ACHN (cell line): Measurements from ENCODE around the gene TMEM87B.
"Not testable (repeated sequence)": the region's sequence is repeated elsewhere in the genome, so short reads cannot be mapped to it uniquely, and the experiment has no call there.

Source experiments
- DNase-seq: peaks from one replicate; pipeline ENCODE4 v3.0.0-alpha.2; 2015
- in situ Hi-C: cut with HindIII; loops from 2 replicates; pipeline ENCODE4 v1.10.0; 2017; ENCODE audit warnings: low sequenced_read_pairs, low pct_ligation_motif_present, low pct_unique_long_range_greater_than_20kb

The TMEM87B gene

GRCh38 chr2:112092286-112093041, 37.4 kb downstream of the TMEM87B start:
- DNase-seq = peak; percentile 46

GRCh38 chr2:112093216-112093615, 38.1 kb downstream of the TMEM87B start:
- DNase-seq = no peak

More at GRCh38 chr2:112092286-112093041, 37.4 kb downstream of the TMEM87B start:
- in situ Hi-C loops = no loop called here

GRCh38 chr2:112095681-112096080, 40.6 kb downstream of the TMEM87B start:
- DNase-seq = no peak
- in situ Hi-C loops = no loop called here

More at GRCh38 chr2:112093216-112093615, 38.1 kb downstream of the TMEM87B start:
- in situ Hi-C loops = no loop called here

GRCh38 chr2:112096098-112096497, 41.0 kb downstream of the TMEM87B start:
- in situ Hi-C loops = no loop called here
- no peak for DNase-seq

GRCh38 chr2:112108178-112108832, 53.2 kb downstream of the TMEM87B start:
- DNase-seq = no peak
- in situ Hi-C loops = no loop called here

GRCh38 chr2:112109278-112109677, 54.2 kb downstream of the TMEM87B start:
- in situ Hi-C loops = no loop called here
- DNase-seq = no peak

- in situ Hi-C loops = no loop called here
- DNase-seq = no peak
Observed at GRCh38 chr2:112110966-112111365, 55.9 kb downstream of the TMEM87B start.

- DNase-seq, in situ Hi-C loops: not testable (repeated sequence)
Observed at GRCh38 chr2:112113354-112113753, 58.3 kb downstream of the TMEM87B start.

GRCh38 chr2:112118148-112118547, 63.1 kb downstream of the TMEM87B start:
- no peak for DNase-seq
- in situ Hi-C loops = no loop called here

GRCh38 chr2:112121682-112122254, 66.7 kb downstream of the TMEM87B start:
- in situ Hi-C loops = no loop called here
- peak; percentile 71 for DNase-seq

- DNase-seq = no peak
- in situ Hi-C loops = no loop called here
Observed at GRCh38 chr2:112129060-112129459, 74.0 kb downstream of the TMEM87B start.

- DNase-seq = no peak
- in situ Hi-C loops = no loop called here
Observed at GRCh38 chr2:112133344-112133743, 78.3 kb downstream of the TMEM87B start.

GRCh38 chr2:112134120-112134519, 79.1 kb downstream of the TMEM87B start:
- in situ Hi-C loops = no loop called here
- DNase-seq = no peak

- DNase-seq = no peak
- in situ Hi-C loops = no loop called here
Observed at GRCh38 chr2:112136096-112136495, 81.0 kb downstream of the TMEM87B start.

GRCh38 chr2:112137516-112138158, 82.6 kb downstream of the TMEM87B start:
- in situ Hi-C loops = no loop called here
- DNase-seq = no peak

GRCh38 chr2:112138159-112139032, 83.3 kb downstream of the TMEM87B start, which contains the start of gene FBLN7:
Gene FBLN7, plus strand, starts transcription at chr2:112138385. Its CDS starts 271 bp downstream, at chr2:112138656.
- in situ Hi-C loops = no loop called here
- peak; percentile 28 for DNase-seq

- DNase-seq, in situ Hi-C loops: not testable (repeated sequence)
Observed at GRCh38 chr2:112139033-112139614, 84.1 kb downstream of the TMEM87B start.
